T-cell (primary cell): Measurements from ENCODE around the gene MED16. TPM values are rescaled to one million over a fixed set of nuclear protein-coding genes. Genes with fewer than 3 reads are reported as not detected.

Source experiments
- ATAC-seq, 4 experiments: fragments of 200-7000 bp in 3 of 4; fragments of 150-1000 bp in 1 of 4; cut with Tn5 transposase; replicated peaks in 1 of 4; 1 replicate in 3 of 4; 2 replicates in 1 of 4; pipeline ENCODE4 v1.10.0; 2021; ENCODE audit warnings: moderate library complexity in 3 of 4, mild to moderate bottlenecking in 2 of 4, moderate number of reproducible peaks in 1 of 4
- CTCF ChIA-PET, 2 donors: fragments of 300-600 bp; sonication (Branson Sonifier 250); formaldehyde crosslinking; loops; one replicate each; lab custom pipeline; 2022; ENCODE audit warnings: antibody characterized with exemption in 2 of 2; lab: Charles Lee
- POLR2A ChIA-PET, 2 donors: fragments of 300-600 bp; sonication (Branson Sonifier 250); formaldehyde crosslinking; loops; one replicate each; lab custom pipeline; 2022; ENCODE audit warnings: antibody characterized with exemption in 2 of 2; lab: Charles Lee
- DNase-seq, 35 experiments: peaks; one replicate each; pipeline versions ENCODE4 v3.0.0 to v3.0.0-alpha.2; 2013 to 2023
- H3K27ac ChIP-seq: one replicate; pipeline ENCODE4 v1.5.1; 2013; ENCODE audit warnings: low read length
- H3K27me3 ChIP-seq, 2 experiments: replicated peaks in 1 of 2; 1 replicate in 1 of 2; 2 replicates in 1 of 2; pipeline versions ENCODE4 v1.6.1 to v1.7.0; 2013; ENCODE audit warnings: low read length in 1 of 2, mixed read lengths in 1 of 2; ENCODE audit not compliant: control insufficient read depth in 2 of 2, insufficient read depth in 2 of 2; ENCODE audit errors: extremely low read depth in 1 of 2
- H3K36me3 ChIP-seq, 2 donors: 1 replicate in 1 of 2; 2 replicates in 1 of 2; pipeline versions ENCODE4 v1.6.1 to v1.7.0; 2013; ENCODE audit warnings: low read length in 1 of 2; ENCODE audit not compliant: control insufficient read depth in 2 of 2, insufficient read depth in 1 of 2; ENCODE audit errors: extremely low read depth in 1 of 2
- H3K4me1 ChIP-seq, 2 experiments: 1 replicate in 1 of 2; 2 replicates in 1 of 2; pipeline versions ENCODE4 v1.6.1 to v1.7.0; 2013; ENCODE audit warnings: low read length in 2 of 2, mixed read lengths in 1 of 2; ENCODE audit not compliant: insufficient read depth in 2 of 2, control insufficient read depth in 1 of 2; ENCODE audit errors: extremely low read depth in 1 of 2
- H3K4me3 ChIP-seq, 2 donors: 1 replicate in 1 of 2; 2 replicates in 1 of 2; pipeline versions ENCODE4 v1.5.1 to v1.7.0; 2013; ENCODE audit warnings: mild to moderate bottlenecking in 2 of 2, low read length in 1 of 2, moderate library complexity in 1 of 2; ENCODE audit not compliant: control insufficient read depth in 1 of 2; ENCODE audit errors: extremely low read depth in 1 of 2
- H3K9me3 ChIP-seq: 2 replicates; pipeline ENCODE4 v1.7.0; 2013
- H3K27ac Mint-ChIP-seq, 2 donors: one replicate each; pipeline ENCODE4 v1.8.0; 2020 to 2021; ENCODE audit warnings: mild to moderate bottlenecking in 2 of 2, mixed read lengths in 2 of 2
- H3K27me3 Mint-ChIP-seq, 2 donors: one replicate each; pipeline ENCODE4 v1.8.0; 2021 to 2022; ENCODE audit warnings: mixed read lengths in 2 of 2
- H3K36me3 Mint-ChIP-seq: one replicate; pipeline ENCODE4 v1.8.0; 2021; ENCODE audit warnings: mixed read lengths
- H3K4me1 Mint-ChIP-seq, 3 donors: one replicate each; pipeline ENCODE4 v1.8.0; 2020 to 2022; ENCODE audit warnings: mixed read lengths in 3 of 3, mild to moderate bottlenecking in 1 of 3
- H3K4me3 Mint-ChIP-seq, 3 donors: one replicate each; pipeline ENCODE4 v1.8.0; 2020 to 2022; ENCODE audit warnings: mild to moderate bottlenecking in 3 of 3, mixed read lengths in 3 of 3, moderate library complexity in 3 of 3
- H3K9me3 Mint-ChIP-seq, 3 donors: one replicate each; pipeline ENCODE4 v1.8.0; 2020 to 2022; ENCODE audit warnings: mixed read lengths in 3 of 3
- WGBS: methylation state at CpG from one replicate; pipeline ENCODE4 v1.1.5; 2013; ENCODE audit warnings: missing lambda C conversion rate; ENCODE audit not compliant: insufficient coverage; 5-methylcytosine and 5-hydroxymethylcytosine counted together
- total RNA-seq, 35 experiments: library from RNA in 6 of 35; stranded (reverse) in 6 of 35; fragments of 120-200 nt in 1 of 35; gene quantifications; one replicate each; pipeline versions ENCODE4 v1.2.1 to v1.2.4 and lab custom pipeline; 2013 to 2026

The MED16 gene
- total RNA-seq, 5 donors from 2014 or later (not counting 1 experiment from before 2014, with no cell fraction given): 55.0 to 105 (median 92.4) TPM

DNA sequence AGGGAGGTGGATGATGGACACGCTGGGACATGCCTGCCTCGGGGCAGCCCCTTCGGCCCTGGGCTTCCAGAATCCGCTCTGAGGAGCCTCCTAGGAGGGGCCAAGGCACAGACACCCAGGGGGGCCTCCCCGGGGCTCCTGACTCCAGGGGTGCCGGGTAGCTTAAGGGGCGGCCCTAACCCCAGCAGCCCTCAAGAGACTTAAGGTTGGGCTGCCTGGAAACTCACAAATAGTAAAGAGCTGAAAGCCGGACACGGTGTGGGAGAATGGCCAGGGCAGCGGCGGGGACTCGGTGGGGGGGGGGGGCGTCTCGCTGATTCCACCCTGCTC, 40.5 kb upstream of the MED16 start:
- H3K27me3 Mint-ChIP-seq: no peaks in the 10 kb centered on the region
- Histone ChIP-seq H3K4me3 (no peak overlapping the region), H3K4me1 (peaks cover 7 to 36% of the 10 kb centered on the region in 2 experiments), H3K36me3 (no peaks in the 10 kb centered on the region), H3K27ac (no peak overlapping the region), H3K27me3 (no peaks in the 10 kb centered on the region), H3K9me3 (no peaks in the 10 kb centered on the region)
- POLR2A ChIA-PET: no interaction called here
- no peak for DNase-seq
- H3K27ac Mint-ChIP-seq: no peak overlapping the region
- H3K4me3 Mint-ChIP-seq: peak overlapping the region in 1 of 3 donors; percentile 80
- ATAC-seq: no peak
- peaks cover 5% of the 10 kb centered on the region for H3K36me3 Mint-ChIP-seq
- H3K9me3 Mint-ChIP-seq: peaks cover 0 to 3% (median 0%) of the 10 kb centered on the region in 3 donors
- peaks cover 30 to 35% (median 33%) of the 10 kb centered on the region in 3 donors for H3K4me1 Mint-ChIP-seq
- WGBS: 92% methylated on average over 10 of the region's 14 CpGs
- CTCF ChIA-PET: no interaction called here

DNA sequence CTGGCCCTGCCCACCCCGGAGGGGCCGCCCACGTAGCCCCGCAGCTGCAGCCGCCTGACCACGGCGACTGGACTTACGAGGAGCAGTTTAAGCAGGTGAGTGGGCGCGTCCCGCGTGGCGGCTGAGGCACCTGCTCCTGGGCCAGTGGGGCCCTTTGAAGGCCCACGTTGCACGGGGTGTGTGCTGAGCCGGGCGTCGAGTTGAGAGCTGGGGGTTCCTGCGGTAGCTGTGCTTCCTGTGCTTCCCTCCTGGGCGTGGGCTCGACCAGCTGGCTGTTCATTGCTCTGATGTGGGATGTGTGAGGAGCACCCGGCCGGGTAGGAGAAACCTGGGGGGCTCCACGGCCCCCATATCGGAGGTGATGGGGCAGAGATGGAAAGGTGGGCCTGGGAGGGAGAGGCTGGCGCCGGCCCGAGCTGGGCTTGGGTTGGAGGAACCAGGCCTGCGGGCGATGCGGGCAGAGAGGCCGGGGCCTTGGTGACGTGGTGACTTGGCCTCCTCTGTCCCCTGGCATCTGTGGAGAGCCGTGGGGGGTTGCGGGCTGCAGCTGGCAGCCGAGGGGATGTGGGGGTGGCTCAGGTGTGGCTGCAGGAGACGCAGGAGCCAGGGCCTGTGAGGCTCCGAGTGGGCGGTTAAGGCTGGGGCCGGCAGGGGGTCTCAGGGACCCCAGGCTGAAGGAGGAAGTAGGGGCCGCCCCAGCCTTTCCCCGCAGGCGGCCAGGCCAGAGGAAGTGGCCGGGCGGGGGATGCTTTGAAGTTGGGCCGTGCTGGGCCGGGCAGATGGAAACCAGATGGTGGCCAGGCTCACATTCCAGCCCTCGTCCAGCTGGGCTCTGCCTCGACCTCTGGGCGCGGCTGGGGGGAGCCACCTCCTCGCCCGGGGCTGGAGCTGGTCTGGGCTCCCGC, 39.9 kb upstream of the MED16 start:
- peaks cover 26 to 31% (median 29%) of the 10 kb centered on the region in 3 donors for H3K4me1 Mint-ChIP-seq
- H3K9me3 ChIP-seq: no peaks in the 10 kb centered on the region
- CTCF ChIA-PET: no interaction called here

DNA sequence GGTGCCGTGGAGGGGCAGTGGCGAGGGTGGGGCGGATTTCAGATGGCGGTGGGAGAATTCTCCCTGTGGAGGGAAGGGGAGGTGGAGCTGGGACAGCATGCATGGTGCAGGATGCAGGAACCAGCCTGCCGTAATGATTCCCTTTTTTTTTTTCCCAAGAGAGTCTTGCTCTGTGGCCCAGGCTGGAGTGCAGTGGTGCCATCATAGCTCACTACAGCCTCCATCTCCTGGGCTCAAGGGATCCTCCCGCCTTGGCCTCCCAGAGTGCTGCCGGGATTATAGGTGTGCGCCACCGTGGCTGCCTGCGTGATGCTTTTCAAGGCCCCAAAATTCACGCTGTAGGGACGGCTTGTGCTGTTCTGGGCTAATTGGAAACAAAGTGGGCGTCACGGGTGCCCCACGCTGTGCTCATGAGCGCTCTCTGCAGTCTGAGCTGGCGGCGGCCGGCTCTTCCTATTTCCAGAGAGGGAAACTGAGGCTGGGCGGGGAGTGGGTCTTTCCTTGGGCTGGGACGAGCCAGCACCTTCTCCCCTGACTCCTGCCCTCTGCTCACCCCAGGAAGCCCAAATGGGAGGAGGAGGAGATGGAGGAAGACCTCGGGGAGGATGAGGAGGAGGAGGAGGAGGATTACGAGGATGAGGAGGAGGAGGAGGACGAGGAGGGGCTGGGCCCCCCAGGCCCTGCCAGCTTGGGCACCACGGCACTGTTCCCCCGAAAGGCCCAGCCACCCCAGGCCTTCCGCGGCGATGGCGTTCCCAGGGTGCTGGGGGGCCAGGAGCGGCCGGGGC, 39.1 kb upstream of the MED16 start:
- CTCF ChIA-PET: no interaction called here
- Histone ChIP-seq H3K27me3 (no peaks in the 10 kb centered on the region), H3K27ac (no peak overlapping the region), H3K4me1 (peaks cover 7 to 32% of the 10 kb centered on the region in 2 experiments), H3K9me3 (no peaks in the 10 kb centered on the region), H3K36me3 (no peaks in the 10 kb centered on the region), H3K4me3 (peak overlapping the region in 1 of 2 donors; percentile 41)
- H3K4me3 Mint-ChIP-seq: peak overlapping the region in 2 of 3 donors; percentile 37 to 80
- H3K9me3 Mint-ChIP-seq: no peaks in the 10 kb centered on the region
- no peaks in the 10 kb centered on the region for H3K27me3 Mint-ChIP-seq
- POLR2A ChIA-PET: no interaction called here
- no peaks in the 10 kb centered on the region for H3K36me3 Mint-ChIP-seq
- ATAC-seq (peak in 1 of 4 experiments; percentile 12), DNase-seq (no peak)
- no peak overlapping the region for H3K27ac Mint-ChIP-seq
- 69% methylated on average over 24 of the region's 32 CpGs for WGBS
- peaks cover 19 to 23% (median 23%) of the 10 kb centered on the region in 3 donors for H3K4me1 Mint-ChIP-seq

More for the DNA sequence above, 39.9 kb upstream of the MED16 start:
- H3K4me1 ChIP-seq: peaks cover 7 to 32% of the 10 kb centered on the region in 2 experiments
- H3K4me3 ChIP-seq: peak overlapping the region; percentile 30 to 41
- no peaks in the 10 kb centered on the region for H3K27me3 ChIP-seq
- ATAC-seq (peak; percentile 74 to 88 (median 79)), DNase-seq (peak in 18 of 35 experiments; percentile 35 to 67 (median 48))
- H3K4me3 Mint-ChIP-seq: peak overlapping the region; percentile 59 to 80 (median 72)
- peaks cover 3% of the 10 kb centered on the region for H3K36me3 Mint-ChIP-seq
- peak overlapping the region; percentile 63 to 72 for H3K27ac Mint-ChIP-seq
- H3K9me3 Mint-ChIP-seq: peaks cover 0 to 3% (median 0%) of the 10 kb centered on the region in 3 donors
- 23% methylated on average over 53 of the region's 54 CpGs for WGBS
- H3K27me3 Mint-ChIP-seq: no peaks in the 10 kb centered on the region
- no peaks in the 10 kb centered on the region for H3K36me3 ChIP-seq
- POLR2A ChIA-PET: no interaction called here
- no peak overlapping the region for H3K27ac ChIP-seq

GRCh38 chr19:929891-930258, 36.9 kb upstream of the MED16 start:
- Mint-ChIP-seq H3K4me1 (peaks cover 16 to 19% (median 18%) of the 10 kb centered on the region in 3 donors), H3K36me3 (no peaks in the 10 kb centered on the region), H3K27ac (no peak overlapping the region), H3K9me3 (no peaks in the 10 kb centered on the region), H3K4me3 (no peak overlapping the region), H3K27me3 (no peaks in the 10 kb centered on the region)
- 100% methylated on average over 6 of the region's 6 CpGs for WGBS
- H3K27ac ChIP-seq: no peak overlapping the region
- POLR2A ChIA-PET: no interaction called here
- no peaks in the 10 kb centered on the region for H3K9me3 ChIP-seq
- H3K4me1 ChIP-seq: peaks cover 7 to 43% of the 10 kb centered on the region in 2 experiments
- ATAC-seq (no peak), DNase-seq (no peak)
- H3K27me3 ChIP-seq: no peaks in the 10 kb centered on the region
- CTCF ChIA-PET: no interaction called here
- H3K4me3 ChIP-seq: no peak overlapping the region
- H3K36me3 ChIP-seq: no peaks in the 10 kb centered on the region

DNA sequence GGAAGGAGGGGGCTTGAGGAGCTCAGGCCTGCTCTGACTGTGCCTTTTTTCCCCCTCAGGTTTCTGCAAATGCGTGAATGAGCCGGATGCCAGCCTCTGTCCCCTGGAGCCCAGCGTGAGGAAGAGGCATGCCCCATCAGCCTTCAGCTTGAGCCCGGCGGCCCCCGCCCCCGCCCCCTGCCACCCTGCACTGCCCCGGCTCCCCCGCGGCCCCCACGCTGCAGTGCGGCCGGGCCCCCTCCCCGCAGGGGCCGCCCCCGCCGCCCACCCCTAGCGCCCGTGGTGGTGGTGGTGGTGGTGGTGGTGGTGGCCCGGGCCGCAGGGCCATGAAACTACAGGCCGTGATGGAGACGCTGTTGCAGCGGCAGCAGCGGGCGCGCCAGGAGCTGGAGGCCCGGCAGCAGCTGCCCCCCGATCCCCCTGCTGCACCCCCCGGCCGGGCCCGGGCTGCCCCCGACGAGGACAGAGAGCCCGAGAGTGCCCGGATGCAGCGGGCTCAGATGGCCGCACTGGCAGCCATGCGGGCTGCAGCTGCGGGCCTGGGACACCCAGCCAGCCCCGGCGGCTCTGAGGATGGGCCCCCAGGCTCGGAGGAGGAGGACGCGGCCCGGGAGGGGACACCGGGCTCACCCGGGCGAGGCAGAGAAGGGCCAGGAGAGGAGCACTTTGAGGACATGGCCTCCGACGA, 36.4 kb upstream of the MED16 start:
- Histone ChIP-seq H3K4me1 (peaks cover 7 to 48% of the 10 kb centered on the region in 2 experiments), H3K4me3 (no peak overlapping the region), H3K27ac (no peak overlapping the region), H3K9me3 (no peaks in the 10 kb centered on the region), H3K27me3 (no peaks in the 10 kb centered on the region), H3K36me3 (no peaks in the 10 kb centered on the region)
- Mint-ChIP-seq H3K27me3 (no peaks in the 10 kb centered on the region), H3K36me3 (no peaks in the 10 kb centered on the region), H3K27ac (no peak overlapping the region), H3K4me1 (peaks cover 17 to 20% (median 19%) of the 10 kb centered on the region in 3 donors), H3K4me3 (no peak overlapping the region), H3K9me3 (no peaks in the 10 kb centered on the region)
- ChIA-PET CTCF (no interaction called here), POLR2A (no interaction called here)
- WGBS: 94% methylated on average over 17 of the region's 51 CpGs
- ATAC-seq (no peak), DNase-seq (no peak)
